PFSK-1 (cell line): Measurements from ENCODE around the gene LIMS2.

Experiments
- FOXP2 ChIP-seq: optimal IDR thresholded peaks from 2 replicates; pipeline ENCODE3; 2011; ENCODE audit warnings: borderline replicate concordance, control low read depth, inconsistent platforms; ENCODE audit not compliant: insufficient read depth; ENCODE audit errors: extremely low read length, extremely low read depth
- POLR2AphosphoS5 ChIP-seq: IDR thresholded peaks from 2 replicates; pipeline ENCODE4 v1.6.1; 2012; ENCODE audit warnings: low read depth, mild to moderate bottlenecking, control low read depth, low read length, moderate library complexity
- SIN3A ChIP-seq: IDR thresholded peaks from 2 replicates; pipeline ENCODE4 v1.6.1; 2012; ENCODE audit warnings: mild to moderate bottlenecking, low read length, moderate library complexity, borderline replicate concordance; ENCODE audit not compliant: insufficient read depth
- TAF1 ChIP-seq: IDR thresholded peaks from 2 replicates; pipeline ENCODE4 v1.6.1; 2012; ENCODE audit warnings: low read length, control low read depth, borderline replicate concordance; ENCODE audit not compliant: insufficient read depth
- TF ChIP-seq, protein P1 (sequence below), 2 experiments: IDR thresholded peaks; 2 replicates each; pipeline versions ENCODE4 v1.6.1 to v1.8.0; 2011 to 2012; ENCODE audit warnings: low read depth in 2 of 2, low read length in 2 of 2, control low read depth in 1 of 2, inconsistent platforms in 1 of 2, mild to moderate bottlenecking in 1 of 2, moderate library complexity in 1 of 2; ENCODE audit not compliant: insufficient read depth in 1 of 2

The LIMS2 gene

DNA sequence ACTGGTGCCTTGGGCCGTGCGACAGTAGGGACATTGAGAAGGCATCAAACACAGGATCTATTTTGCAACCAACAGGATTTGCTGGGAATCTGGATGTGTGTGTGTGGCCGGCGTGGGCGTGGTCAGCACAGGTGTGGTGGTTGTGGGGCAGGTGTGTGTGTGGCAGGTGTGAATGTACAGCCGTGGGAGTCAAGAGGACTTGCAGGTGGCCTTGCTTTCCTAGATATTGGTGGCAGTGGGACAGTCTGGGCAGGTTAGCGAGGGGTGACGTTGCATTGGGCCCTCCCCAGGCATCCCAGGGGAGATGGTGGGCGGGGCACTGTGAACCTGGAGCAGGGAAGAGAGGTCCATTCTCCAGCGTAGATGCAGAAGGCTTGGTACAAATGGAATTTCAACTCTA lies 3.2 kb upstream of the LIMS2 start:
- TF ChIP-seq, protein P1, sequence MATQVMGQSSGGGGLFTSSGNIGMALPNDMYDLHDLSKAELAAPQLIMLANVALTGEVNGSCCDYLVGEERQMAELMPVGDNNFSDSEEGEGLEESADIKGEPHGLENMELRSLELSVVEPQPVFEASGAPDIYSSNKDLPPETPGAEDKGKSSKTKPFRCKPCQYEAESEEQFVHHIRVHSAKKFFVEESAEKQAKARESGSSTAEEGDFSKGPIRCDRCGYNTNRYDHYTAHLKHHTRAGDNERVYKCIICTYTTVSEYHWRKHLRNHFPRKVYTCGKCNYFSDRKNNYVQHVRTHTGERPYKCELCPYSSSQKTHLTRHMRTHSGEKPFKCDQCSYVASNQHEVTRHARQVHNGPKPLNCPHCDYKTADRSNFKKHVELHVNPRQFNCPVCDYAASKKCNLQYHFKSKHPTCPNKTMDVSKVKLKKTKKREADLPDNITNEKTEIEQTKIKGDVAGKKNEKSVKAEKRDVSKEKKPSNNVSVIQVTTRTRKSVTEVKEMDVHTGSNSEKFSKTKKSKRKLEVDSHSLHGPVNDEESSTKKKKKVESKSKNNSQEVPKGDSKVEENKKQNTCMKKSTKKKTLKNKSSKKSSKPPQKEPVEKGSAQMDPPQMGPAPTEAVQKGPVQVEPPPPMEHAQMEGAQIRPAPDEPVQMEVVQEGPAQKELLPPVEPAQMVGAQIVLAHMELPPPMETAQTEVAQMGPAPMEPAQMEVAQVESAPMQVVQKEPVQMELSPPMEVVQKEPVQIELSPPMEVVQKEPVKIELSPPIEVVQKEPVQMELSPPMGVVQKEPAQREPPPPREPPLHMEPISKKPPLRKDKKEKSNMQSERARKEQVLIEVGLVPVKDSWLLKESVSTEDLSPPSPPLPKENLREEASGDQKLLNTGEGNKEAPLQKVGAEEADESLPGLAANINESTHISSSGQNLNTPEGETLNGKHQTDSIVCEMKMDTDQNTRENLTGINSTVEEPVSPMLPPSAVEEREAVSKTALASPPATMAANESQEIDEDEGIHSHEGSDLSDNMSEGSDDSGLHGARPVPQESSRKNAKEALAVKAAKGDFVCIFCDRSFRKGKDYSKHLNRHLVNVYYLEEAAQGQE (IDR thresholded peaks at IDR 0.05; ENCODE audit: insufficient read depth in 1 of 2, low read depth in 2 of 2, low read length in 2 of 2): no peak
- TF ChIP-seq TAF1: no peak
- TF ChIP-seq POLR2AphosphoS5: no peak
- no peak for TF ChIP-seq SIN3A
- no peak for TF ChIP-seq FOXP2

DNA sequence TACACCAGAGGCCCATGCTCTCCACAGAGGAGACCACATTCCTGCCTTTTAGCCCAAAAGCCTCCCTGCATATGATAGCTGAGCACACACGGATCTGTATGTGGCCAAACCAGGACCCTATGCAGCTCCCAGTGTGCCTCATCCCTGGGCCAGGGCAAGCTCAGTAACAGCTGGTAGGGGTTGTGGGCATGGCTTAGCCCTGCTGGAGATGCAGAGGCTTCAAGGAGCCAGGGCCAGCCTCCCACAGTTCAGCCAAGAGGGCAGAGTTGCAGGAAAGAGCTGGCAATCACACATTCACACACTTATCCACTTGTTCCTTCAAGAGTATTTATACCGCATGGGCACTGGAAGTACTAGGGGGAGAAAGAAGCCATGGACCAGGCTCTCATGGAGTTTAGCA lies 1.6 kb upstream of the LIMS2 start:
- TF ChIP-seq POLR2AphosphoS5 (no peak), SIN3A (no peak), FOXP2 (no peak), TAF1 (no peak)
- TF ChIP-seq, protein P1 (IDR thresholded peaks at IDR 0.05; ENCODE audit: insufficient read depth in 1 of 2, low read depth in 2 of 2, low read length in 2 of 2): no peak

DNA sequence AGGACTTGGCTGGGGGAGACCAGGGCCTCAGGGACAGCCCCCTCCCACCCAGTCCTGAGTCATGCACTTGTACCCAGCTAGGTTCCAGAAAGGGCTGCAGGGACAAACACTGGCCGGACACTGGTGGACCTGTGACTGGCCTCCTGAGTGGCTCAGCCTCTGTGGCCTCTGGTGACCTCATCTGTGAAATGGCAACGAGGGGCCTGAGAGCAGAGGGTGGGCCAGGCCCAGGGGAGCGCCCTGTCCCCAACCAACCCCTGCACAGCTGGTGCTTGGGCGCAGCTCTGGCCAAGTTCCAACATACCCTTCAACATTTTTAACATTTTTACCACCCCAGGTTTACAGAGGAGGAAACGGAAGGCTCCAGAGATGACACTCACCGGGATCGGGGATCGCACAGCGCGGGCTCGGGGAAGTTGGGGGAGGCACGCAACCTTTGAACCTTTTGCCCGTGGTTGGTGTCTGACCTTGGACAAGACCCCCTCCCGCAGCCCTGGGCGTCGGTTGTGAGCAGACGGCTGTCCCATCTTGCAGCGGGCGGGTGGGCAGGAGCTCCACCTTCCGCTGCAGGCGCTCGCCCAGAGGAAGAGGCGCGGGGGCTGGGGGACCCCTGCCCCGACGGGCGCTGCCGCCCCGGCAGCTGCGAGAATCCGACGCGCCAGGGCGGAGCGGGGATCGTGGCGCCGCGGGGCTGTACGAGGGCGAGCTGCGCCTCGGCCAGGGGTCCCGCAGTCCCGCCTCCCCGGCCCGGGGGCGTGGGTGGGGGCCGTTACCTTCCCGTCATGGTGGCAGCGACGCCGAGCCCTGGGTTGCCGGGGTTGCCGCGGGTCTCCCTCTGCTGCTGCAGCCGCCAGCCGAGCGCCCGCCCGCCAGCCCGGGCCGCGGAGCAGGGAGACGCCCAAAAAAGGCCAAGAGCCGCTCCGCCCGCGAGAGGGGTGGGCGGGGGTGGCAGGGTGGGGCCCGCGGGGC lies 805 bp downstream of the LIMS2 start:
- TF ChIP-seq, protein P1 (IDR thresholded peaks at IDR 0.05; ENCODE audit: insufficient read depth in 1 of 2, low read depth in 2 of 2, low read length in 2 of 2): no peak
- no peak for TF ChIP-seq TAF1
- TF ChIP-seq POLR2AphosphoS5: no peak
- no peak for TF ChIP-seq SIN3A
- TF ChIP-seq FOXP2: no peak

DNA sequence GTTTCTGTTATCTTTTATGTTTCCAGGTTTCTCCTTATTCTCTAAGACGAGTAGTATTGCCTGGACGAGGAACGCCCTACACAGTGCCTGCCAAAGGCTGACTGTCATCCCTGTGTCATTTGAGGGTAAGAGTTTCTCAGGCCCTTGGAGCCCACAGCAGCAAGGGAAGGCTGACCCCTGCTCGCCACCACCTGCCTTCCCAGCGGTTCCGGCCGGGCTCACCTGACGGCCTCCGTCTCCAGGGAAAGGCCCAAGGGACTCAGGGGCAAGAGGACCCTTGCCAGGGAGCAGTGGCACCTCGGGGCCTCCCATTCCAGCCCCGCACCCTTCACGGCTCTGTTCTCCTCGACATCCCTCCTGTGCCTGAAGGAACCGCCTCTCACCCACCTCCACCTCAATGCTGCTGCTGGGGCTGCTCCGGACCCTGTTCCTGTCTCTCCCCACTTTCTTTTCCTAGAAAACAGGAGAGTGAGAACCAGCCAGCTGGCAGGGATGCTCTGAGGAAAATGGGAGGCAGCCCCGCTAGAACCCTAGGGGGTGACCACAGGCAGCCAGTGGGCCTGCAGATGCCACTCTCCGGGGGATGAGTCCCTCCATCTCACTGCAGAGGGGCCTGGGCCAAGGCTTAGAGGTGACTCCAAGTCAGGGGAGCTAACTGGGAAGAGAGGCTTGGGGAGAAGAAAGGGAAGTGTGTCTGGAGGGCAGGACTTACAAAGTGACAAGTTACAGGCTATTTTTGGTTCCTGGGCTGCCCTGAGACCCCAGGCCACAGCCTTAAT lies 1.9 kb downstream of the LIMS2 start:
- TF ChIP-seq, protein P1 (IDR thresholded peaks at IDR 0.05; ENCODE audit: insufficient read depth in 1 of 2, low read depth in 2 of 2, low read length in 2 of 2): no peak
- no peak for TF ChIP-seq SIN3A
- TF ChIP-seq TAF1: no peak
- TF ChIP-seq POLR2AphosphoS5: no peak
- TF ChIP-seq FOXP2: no peak
